ENCODE results near the gene BRINP3. TPM values are rescaled to one million over a fixed set of nuclear protein-coding genes. Genes with fewer than 3 reads are reported as not detected.

BRINP3 gene
- total RNA-seq, 2 donors from 2014 or later, result not detected

DNA sequence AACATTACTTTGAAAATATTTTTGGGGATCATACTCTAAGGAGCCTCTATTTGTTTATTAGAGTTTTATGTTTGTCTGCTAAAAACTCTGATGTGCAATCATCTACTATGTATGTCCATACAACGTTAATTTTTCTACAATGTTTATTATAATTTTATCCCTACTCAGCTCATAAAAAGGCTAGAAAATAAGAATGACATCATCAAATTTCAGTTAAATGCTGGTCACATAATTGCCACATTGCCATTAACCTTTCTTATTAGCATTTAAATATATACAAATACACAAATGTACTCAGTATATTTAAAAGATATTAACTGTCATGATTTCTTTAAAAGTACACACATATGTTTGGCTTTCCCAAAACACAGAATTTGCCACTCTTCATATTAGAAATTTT lies 191.6 kb downstream of the BRINP3 start:
- no peak for DNase-seq (ENCODE audit: low spot score in 2 of 2)
- no peaks in the 10 kb centered on the region for H3K36me3 Mint-ChIP-seq
- H3K9me3 Mint-ChIP-seq, result peaks cover 4 to 8% of the 10 kb centered on the region in 2 donors
- no peak overlapping the region for H3K27ac Mint-ChIP-seq
- no peak for ATAC-seq

DNA sequence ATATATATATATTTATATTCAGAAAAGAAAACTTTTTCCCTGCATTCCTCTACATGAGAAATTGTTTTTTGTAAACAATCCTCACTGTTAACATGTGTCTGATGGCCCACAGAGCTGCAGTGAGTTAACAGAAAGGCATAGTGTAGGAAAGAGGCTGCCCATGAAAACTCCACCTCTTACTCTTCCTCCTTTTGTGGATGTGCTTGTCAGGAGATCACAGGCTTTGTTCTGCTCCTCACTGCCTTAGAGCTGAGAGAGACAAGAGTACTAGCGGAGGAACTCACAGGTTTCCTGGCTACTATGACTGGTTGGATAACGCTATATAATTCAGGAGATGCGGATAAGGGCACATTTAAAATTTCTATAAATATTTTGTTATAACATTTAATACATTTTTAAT lies 200.6 kb downstream of the BRINP3 start:
- no peaks in the 10 kb centered on the region for H3K36me3 Mint-ChIP-seq
- H3K27ac Mint-ChIP-seq, result no peak overlapping the region
- no peak for DNase-seq (ENCODE audit: low spot score in 2 of 2)
- ATAC-seq, result no peak
- H3K9me3 Mint-ChIP-seq, result peaks cover 7 to 12% of the 10 kb centered on the region in 2 donors

DNA sequence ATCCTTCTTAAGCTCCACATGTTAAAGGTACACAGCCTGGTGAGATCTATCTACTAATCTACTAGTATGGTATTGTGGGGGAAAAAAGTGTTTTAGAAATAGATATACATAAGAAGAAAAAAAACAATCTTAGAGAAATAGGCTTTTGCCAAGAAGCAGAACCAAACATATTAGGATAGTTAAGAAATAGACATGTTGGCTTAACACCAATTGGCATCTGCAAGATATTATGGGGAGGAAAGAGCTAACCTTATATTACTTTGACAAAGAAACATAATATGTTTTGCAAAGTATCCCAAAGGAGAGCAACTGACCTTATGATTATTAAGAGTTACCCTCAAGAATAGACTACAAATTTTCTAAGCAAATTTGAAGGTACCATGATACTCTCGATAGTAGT lies 202.9 kb downstream of the BRINP3 start:
- Mint-ChIP-seq H3K36me3 (no peaks in the 10 kb centered on the region), H3K9me3 (peaks cover 0 to 6% of the 10 kb centered on the region in 2 donors), H3K27ac (no peak overlapping the region)
- ATAC-seq (no peak), DNase-seq (ENCODE audit: low spot score in 2 of 2) (no peak)

DNA sequence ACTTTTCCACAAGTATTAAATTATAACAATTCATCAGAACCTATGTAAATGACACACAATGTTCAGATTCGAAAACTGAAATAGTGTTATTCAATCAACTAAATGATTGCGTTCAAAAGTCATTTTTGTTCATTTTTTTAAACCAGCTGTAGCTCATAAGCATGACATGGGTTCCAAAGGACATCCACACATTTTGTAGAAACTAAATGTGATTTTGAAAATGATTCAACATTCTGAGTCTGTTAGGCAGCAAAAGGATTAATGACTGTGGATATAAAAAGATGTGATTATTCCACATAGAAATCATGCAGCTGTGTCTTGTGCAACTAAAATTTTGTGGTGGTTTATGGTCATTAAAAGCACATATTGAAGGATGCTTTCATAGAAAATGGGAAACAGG lies 204.5 kb downstream of the BRINP3 start:
- H3K27ac Mint-ChIP-seq, result no peak overlapping the region
- peaks cover 4 to 9% of the 10 kb centered on the region in 2 donors for H3K9me3 Mint-ChIP-seq
- DNase-seq (ENCODE audit: low spot score in 2 of 2) (no peak), ATAC-seq (no peak)
- no peaks in the 10 kb centered on the region for H3K36me3 Mint-ChIP-seq

DNA sequence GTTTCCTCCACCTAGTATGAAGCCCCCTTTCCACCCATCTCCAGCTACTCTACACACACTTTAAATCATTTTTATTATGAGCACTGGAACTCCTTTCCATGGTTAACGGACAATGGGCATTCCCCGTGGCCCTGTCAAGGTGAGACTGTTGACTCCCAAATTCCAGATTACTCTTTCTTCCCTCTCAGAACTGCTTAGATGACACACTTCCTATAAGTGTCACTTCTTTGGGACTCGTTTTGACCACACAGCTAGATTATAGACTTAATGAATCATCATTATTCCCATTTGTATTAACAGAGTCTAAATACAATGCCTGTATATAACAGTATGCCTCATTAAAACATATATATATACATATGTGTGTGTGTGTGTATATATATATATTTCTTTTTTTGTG lies 215.1 kb downstream of the BRINP3 start:
- ATAC-seq (no peak), DNase-seq (ENCODE audit: low spot score in 2 of 2) (no peak)
- peaks cover 0 to 4% of the 10 kb centered on the region in 2 donors for H3K36me3 Mint-ChIP-seq

DNA sequence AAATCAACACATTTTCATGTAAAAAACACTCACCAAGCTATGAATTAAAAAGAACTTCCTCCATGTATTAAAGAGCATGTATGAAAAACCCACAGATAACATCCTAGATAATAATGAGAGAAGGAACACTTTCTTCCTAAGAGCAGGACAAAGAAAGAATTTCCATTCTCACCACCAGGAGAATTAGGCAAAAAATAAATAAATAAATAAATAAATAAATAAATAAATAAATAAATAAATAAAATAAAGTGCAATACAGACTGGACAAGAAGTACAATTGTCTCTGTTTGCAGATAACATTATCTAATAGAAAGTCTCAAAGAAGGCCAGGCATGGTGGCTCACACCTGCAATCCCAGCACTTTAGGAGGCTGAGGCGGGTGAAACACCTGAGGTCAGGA lies 218.2 kb downstream of the BRINP3 start:
- H3K27ac Mint-ChIP-seq, result no peak overlapping the region
- DNase-seq (ENCODE audit: low spot score in 2 of 2), result no peak
- H3K36me3 Mint-ChIP-seq, result peaks cover 5 to 18% of the 10 kb centered on the region in 2 donors
- no peak for ATAC-seq
- H3K9me3 Mint-ChIP-seq, result peaks cover 29 to 30% of the 10 kb centered on the region in 2 donors

More for the DNA sequence above, 215.1 kb downstream of the BRINP3 start:
- peaks cover 17 to 18% of the 10 kb centered on the region in 2 donors for H3K9me3 Mint-ChIP-seq
- no peak overlapping the region for H3K27ac Mint-ChIP-seq

DNA sequence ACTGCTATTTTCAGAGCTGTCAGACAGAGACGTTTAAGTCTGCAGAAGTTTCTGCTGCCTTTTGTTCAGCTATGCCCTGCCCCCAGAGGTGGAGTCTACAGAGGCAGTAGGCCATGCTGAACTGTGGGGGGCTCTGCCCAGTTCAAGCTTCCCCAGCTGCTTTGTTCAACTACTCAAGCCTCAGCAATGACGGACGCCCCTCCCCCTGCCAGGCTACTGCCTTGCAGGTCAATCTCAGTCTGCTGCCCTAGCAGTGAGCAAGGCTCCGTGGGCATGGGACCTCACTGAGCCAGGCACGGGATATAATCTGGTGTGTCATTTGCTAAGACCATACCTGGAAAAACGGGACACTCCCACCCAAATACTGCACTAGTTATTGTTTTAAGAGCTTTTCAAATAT lies 219.7 kb downstream of the BRINP3 start:
- Mint-ChIP-seq H3K9me3 (peaks cover 26 to 37% of the 10 kb centered on the region in 2 donors), H3K36me3 (peaks cover 5 to 25% of the 10 kb centered on the region in 2 donors), H3K27ac (no peak overlapping the region)
- ATAC-seq (no peak), DNase-seq (ENCODE audit: low spot score in 2 of 2) (no peak)

DNA sequence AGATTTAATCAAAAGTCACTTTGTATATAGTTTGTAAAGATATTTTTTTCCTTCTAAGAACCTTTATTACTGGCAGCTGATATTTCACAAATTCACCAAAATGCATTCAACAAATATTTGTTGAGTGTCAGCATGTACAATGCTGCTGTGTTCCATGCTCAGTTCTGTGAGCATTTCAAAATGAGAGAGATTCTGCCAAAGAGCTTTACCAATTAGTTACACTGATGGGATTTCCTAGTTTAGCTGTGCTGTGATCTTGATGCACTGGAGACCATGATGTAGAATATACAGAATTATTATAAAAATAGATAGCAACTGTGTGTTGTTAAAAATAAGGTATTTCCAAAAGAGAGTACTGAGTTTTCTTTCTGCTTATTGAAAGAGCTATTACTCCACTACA lies 225.6 kb downstream of the BRINP3 start:
- ATAC-seq, result no peak
- DNase-seq (ENCODE audit: low spot score in 2 of 2), result no peak
- peaks cover 23 to 29% of the 10 kb centered on the region in 2 donors for H3K9me3 Mint-ChIP-seq
- peaks cover 1 to 17% of the 10 kb centered on the region in 2 donors for H3K36me3 Mint-ChIP-seq
- H3K27ac Mint-ChIP-seq, result no peak overlapping the region

DNA sequence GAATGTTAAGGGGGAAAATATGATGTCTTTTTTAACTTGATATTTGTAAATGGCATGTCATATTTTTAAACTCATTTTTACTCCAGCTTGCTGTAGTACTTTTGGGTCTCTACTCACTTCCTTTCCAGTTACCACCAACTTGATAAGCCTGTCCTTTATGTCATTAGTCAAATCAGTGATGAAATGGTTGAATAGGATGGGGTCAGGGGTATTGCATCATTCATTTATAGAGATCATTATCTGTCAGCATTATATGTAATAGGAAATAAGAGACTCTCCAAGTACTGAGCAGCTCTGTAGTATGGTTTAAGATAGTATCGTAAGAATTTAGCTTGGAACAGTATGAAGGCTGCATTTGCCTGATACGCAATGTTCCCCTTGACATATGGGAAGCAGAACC lies 227.3 kb downstream of the BRINP3 start:
- DNase-seq (ENCODE audit: low spot score in 2 of 2) (no peak), ATAC-seq (no peak)
- H3K9me3 Mint-ChIP-seq, result peaks cover 13 to 14% of the 10 kb centered on the region in 2 donors
- no peak overlapping the region for H3K27ac Mint-ChIP-seq
- H3K36me3 Mint-ChIP-seq, result peaks cover 0 to 7% of the 10 kb centered on the region in 2 donors

DNA sequence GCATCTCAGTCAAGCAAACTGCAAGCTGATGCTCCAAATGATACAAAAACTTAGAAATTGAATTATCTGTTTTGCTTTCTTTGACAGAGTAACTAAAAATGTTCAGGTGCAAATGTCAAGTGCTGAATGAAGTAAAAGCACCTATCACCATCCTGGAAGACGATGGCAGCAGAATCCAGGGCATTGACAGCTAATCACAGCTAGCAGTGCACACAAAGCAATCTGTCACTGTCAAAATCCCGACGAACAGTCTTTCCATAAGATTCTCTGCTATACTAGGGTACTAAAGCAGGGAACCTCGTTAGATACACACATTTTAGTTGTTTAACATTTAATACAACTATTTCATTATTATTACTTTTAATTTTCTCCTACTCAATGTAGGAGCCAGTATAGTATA lies 233.3 kb downstream of the BRINP3 start:
- peaks cover 9% of the 10 kb centered on the region in 2 donors for H3K9me3 Mint-ChIP-seq
- no peaks in the 10 kb centered on the region for H3K36me3 Mint-ChIP-seq
- no peak for DNase-seq (ENCODE audit: low spot score in 2 of 2)
- no peak overlapping the region for H3K27ac Mint-ChIP-seq
- ATAC-seq, result no peak

DNA sequence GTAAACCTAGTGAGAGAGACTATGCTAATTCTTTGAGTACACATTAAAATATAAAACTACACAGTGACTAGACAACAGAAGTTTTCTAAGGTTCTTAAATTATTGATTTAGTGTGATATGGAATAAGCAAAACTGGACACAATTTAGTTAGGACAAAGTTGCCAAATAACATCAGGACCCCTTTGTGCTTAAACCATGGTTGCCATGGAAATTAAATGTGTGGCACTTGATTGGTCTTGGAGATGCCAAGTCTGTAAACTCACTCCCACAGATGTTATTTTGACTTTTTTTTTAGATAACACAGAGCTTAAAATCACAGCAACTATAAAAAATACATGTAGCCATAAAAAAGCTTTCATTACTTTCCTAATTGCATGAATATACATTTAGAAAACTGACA lies 234.6 kb downstream of the BRINP3 start:
- Mint-ChIP-seq H3K27ac (no peak overlapping the region), H3K9me3 (peaks cover 13 to 15% of the 10 kb centered on the region in 2 donors), H3K36me3 (no peaks in the 10 kb centered on the region)
- ATAC-seq (no peak), DNase-seq (ENCODE audit: low spot score in 2 of 2) (no peak)

DNA sequence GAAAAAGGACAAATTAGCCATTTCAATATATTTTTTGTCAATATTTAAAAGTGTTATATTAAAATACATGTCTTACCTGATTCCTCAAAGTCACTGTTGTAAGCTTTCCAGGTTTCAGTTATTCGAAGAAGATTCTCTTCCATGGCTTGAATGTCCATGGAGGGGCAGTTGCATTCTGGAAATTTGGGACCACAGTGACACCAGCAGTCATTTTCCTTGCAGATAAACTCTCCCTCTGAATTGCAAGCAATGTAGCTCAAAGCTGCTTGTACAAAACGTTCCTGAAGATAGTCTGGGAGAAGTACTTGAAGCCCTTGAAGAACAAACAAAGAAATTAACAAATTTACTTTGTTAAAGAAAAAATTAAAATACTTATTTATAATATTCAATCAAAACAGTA lies 251.7 kb downstream of the BRINP3 start:
- no peak for DNase-seq (ENCODE audit: low spot score in 2 of 2)
- Mint-ChIP-seq H3K36me3 (no peaks in the 10 kb centered on the region), H3K27ac (no peak overlapping the region), H3K9me3 (peaks cover 12 to 21% of the 10 kb centered on the region in 2 donors)
- no peak for ATAC-seq

DNA sequence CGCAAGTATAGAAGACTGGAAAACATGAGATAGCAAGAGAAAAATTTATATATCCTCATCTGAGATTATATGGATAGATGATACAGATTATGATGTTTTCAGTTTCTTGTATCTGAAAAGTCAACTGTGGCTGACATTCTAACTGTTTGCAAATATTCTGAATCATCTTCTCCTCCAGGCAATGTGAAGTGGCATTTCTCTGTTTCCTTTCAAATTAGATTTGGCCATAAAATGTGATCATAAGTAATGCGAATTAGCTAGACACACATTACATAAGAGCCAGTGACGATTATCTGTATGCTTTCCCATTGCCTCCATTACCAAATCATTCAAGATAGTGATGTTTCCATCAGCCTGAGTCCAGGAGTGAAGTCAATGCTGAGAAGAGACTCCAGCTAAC lies 265.2 kb downstream of the BRINP3 start:
- no peak overlapping the region for H3K27ac Mint-ChIP-seq

DNA sequence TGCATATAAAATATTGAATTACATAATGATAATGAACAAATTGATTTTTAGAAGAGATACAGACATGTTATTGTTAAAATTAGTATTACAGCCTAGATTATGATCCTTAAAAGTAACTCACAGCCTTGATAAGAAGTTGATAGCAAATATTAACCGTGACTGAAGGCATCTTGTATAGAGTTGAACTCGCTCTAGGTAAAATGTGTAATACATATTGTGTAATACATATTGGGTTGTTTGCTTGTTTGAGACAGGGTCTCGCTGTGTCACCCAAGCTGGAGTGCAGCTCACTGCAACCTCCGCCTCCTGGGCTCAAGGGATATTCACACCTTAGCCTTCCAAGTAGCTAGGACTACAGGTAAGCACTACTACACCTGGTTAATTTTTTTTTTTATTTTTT lies 269.9 kb downstream of the BRINP3 start:
- H3K9me3 Mint-ChIP-seq, result peaks cover 9 to 23% of the 10 kb centered on the region in 2 donors
- no peak for DNase-seq (ENCODE audit: low spot score in 2 of 2)
- H3K27ac Mint-ChIP-seq, result no peak overlapping the region
- H3K36me3 Mint-ChIP-seq, result peaks cover 0 to 2% of the 10 kb centered on the region in 2 donors
- no peak for ATAC-seq

More for the DNA sequence above, 265.2 kb downstream of the BRINP3 start:
- DNase-seq (ENCODE audit: low spot score in 2 of 2) (no peak), ATAC-seq (no peak)
- no peaks in the 10 kb centered on the region for H3K36me3 Mint-ChIP-seq
- peaks cover 5 to 15% of the 10 kb centered on the region in 2 donors for H3K9me3 Mint-ChIP-seq

DNA sequence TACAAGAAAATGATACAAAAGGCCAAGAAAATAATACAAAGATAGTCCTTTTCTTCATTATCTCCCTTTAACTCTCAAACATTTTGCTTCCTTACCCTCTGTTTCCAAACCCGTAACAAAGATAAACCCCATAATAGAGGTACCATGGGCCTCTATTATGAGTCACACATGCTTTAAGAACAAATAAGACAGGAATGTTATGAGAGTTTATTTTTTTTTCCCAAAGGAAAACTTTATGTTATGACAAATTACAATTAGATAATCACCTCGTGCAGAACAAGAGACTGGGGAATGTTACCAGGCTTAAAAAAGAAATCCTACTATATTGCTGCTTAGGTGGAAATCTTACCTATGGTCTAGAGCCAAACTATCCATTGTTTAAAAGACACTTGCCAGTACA lies 272.0 kb downstream of the BRINP3 start:
- H3K9me3 Mint-ChIP-seq, result peaks cover 18 to 19% of the 10 kb centered on the region in 2 donors
- DNase-seq (ENCODE audit: low spot score in 2 of 2) (no peak), ATAC-seq (no peak)
- no peak overlapping the region for H3K27ac Mint-ChIP-seq
- peaks cover 0 to 6% of the 10 kb centered on the region in 2 donors for H3K36me3 Mint-ChIP-seq

DNA sequence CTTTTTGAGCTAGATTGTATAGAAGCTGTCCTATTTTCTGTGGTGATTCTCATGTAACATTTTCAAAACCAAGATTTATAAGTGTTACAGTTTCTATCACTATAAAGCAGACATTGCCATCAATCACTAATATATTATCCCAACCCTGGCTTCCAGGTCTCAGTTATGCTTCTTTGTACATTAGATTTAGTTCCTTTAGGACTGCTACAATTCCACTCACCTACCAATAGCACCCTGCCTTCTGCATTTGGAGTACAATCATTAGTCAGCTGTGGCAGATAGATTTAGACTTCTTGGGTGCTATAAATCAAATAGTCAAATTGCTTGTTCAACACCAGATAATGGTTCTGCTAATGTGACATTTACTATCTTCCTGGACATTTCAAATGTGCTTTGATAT lies 281.6 kb downstream of the BRINP3 start:
- Mint-ChIP-seq H3K9me3 (peaks cover 19 to 20% of the 10 kb centered on the region in 2 donors), H3K27ac (no peak overlapping the region), H3K36me3 (peaks cover 0 to 8% of the 10 kb centered on the region in 2 donors)
- DNase-seq (ENCODE audit: low spot score in 2 of 2) (no peak), ATAC-seq (no peak)

DNA sequence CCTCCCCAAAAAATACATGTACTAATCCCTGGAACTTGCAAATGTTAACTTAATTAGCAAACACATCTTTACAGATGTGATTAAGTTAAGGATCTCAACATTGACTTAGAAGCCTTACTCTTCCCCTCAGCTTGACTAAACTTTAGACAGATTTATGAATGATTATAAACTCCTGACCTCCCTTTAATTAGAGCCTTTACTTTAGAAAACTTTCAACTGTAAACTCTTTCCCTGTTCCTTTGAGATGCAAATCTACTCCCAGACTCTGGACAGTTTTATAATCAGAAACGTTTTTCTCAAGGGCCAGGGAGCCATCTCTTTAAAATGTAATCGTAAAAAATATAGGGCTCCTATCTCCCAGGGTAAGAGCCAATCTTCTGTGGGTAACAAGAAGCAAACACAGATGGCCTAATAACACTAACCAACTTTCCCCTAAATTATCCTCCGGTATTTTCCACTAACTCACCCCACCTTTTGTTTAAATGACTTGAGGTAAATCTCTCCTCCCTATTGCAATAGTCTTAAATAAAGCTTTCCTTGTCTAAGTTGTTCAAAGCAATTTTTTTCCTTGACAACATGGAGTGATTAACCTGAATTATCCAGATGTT lies 284.1 kb downstream of the BRINP3 start:
- peaks cover 9 to 12% of the 10 kb centered on the region in 2 donors for H3K9me3 Mint-ChIP-seq
- no peak for DNase-seq (ENCODE audit: low spot score in 2 of 2)
- peaks cover 0 to 4% of the 10 kb centered on the region in 2 donors for H3K36me3 Mint-ChIP-seq
- no peak for ATAC-seq
- no peak overlapping the region for H3K27ac Mint-ChIP-seq

DNA sequence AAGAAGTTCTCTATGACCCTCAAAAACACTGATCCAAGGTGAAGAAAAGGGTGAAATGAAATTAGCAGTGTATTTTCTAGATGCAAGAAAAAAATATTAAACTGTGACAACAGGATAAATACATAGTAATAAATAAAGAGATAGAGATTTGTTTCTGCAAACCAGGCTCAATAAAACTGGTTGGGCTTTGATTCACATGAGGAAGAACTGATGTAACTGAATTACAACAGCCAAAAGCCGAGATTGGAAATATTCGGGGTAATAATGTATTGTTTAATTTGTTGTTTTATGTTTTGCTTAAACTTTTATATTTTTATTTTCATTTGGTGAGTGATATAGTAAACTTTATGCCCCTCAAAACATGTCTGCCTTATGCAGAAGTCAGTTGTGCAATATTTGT lies 285.0 kb downstream of the BRINP3 start:
- Mint-ChIP-seq H3K36me3 (no peaks in the 10 kb centered on the region), H3K27ac (no peak overlapping the region), H3K9me3 (peaks cover 6 to 10% of the 10 kb centered on the region in 2 donors)
- DNase-seq (ENCODE audit: low spot score in 2 of 2), result no peak
- no peak for ATAC-seq
